GM19025 (cell line): Measurements from ENCODE around the gene NMNAT3.
"Not testable (repeated sequence)": the region's sequence is repeated elsewhere in the genome, so short reads cannot be mapped to it uniquely, and the experiment has no call there.

Experiments
- ATAC-seq: cut with Tn5 transposase; IDR thresholded peaks from one replicate; pipeline ENCODE4 v1.9.1; 2021; ENCODE audit warnings: mild to moderate bottlenecking, low read depth, moderate library complexity; ENCODE audit not compliant: unreplicated experiment

Gene NMNAT3

DNA sequence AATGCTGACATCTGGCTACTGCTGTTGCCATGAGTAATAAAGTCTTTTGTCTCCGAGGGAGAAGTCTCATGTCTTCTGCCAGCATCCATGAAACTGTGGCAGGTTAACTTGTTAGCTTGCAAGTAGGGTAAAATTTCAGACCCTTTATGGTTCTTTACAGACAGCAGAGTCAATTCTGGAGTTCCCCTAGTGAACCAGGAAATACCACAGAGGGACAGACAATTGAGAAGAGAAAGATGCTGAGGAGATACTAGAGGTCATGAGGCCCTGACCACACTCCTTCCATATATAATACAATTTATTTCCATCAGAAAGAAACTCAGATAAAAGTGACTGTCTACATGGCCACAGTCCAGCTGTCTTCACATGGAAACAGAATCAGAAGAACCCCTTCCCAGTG is 38.1 kb downstream of the NMNAT3 start:
- no peak for ATAC-seq

DNA sequence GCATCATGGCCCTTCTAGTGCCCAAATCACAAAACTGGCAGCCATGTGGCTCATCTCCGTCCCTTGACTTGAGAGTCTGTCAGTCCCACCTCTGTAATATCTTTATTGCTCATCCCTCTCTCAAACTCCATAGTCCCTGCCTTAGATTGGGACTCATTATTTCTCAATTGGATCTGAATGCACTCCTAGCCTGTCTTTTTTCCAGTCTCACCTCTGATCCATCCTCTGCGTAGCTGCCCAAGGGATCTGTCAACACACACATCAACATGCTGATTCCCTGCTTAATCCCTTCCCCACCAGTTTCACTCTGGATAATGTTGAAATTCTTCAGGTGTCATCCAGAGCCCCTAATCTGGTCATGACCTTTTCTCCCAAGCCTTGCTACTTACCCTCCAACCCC is 39.3 kb downstream of the NMNAT3 start:
- no peak for ATAC-seq

GRCh38 chr3:139636511-139636910 is 41.3 kb downstream of the NMNAT3 start:
- ATAC-seq: no peak

GRCh38 chr3:139634111-139634635 is 43.6 kb downstream of the NMNAT3 start:
- ATAC-seq: no peak

GRCh38 chr3:139633511-139633910 is 44.3 kb downstream of the NMNAT3 start:
- ATAC-seq: no peak

DNA sequence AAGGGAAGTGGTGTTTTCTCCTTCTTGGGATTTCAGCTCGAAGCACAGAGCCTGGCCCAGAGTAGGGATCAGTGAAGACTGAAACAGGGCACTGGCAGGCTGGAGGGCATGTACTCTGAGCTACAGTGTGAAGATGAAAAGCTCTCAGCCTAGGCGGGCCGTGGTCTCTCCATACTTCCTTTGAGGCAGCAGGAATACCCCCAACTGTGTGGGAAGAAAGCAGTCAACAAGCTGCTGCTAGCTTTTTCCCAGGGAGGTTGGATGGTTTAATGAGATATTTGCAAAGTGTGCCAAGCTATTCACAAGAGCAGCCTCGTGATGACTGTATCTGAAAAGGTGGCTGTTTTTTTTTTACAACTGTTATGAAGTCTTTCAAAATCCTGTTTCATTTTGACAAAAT is 47.2 kb downstream of the NMNAT3 start:
- ATAC-seq: no peak

- ATAC-seq: no peak
Measured at GRCh38 chr3:139629033-139629432, 48.7 kb downstream of the NMNAT3 start.

- no peak for ATAC-seq
Measured at GRCh38 chr3:139627759-139628158, 50.0 kb downstream of the NMNAT3 start.

DNA sequence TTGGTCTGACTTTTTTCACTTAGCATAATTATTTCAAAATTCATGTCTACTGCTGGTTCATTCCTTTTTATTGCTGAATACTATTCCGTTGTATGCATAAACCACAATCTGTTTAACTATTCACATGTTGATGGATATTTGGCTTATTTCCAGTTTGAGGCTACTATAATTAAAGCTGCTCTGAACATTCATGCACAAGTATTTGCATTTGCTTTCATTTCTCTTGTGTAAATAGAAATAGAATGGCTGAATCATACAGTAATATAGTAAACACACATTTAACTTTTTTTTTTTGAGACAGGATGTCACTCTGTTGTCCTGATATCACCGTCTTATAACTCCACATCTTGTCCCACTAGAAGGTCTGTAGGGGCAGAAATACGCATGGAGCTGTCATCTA is 57.3 kb downstream of the NMNAT3 start:
- no peak for ATAC-seq

- no peak for ATAC-seq
Measured at GRCh38 chr3:139619484-139619883, 58.3 kb downstream of the NMNAT3 start.

DNA sequence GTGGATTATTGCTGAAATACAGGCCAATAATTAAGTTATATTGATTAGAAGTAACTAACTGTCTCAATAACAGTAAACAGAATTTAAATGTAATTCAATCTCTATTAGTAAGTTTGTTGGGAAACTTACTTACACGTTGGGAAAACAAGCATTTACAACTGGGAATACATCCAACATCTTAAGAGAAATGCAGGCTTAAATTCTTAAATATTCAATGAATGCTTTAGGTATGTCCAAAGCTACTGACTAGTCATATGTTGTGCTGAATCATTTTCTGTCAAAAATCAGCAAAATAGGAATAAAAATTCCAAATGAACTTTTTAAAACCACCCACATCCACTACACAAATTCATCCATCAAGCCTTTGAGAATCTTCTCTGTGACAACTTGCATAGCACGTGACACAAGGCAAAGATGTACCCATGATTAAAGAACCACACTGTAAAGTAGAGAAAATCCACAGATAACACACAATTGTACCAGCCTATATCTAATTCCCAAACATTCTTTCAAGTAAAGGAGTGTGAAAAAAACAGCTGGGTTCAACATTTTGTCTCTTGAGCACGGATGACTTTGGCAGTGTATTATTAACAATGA is 60.0 kb downstream of the NMNAT3 start:
- ATAC-seq: no peak

GRCh38 chr3:139611528-139611927 is 66.2 kb downstream of the NMNAT3 start:
- no peak for ATAC-seq

GRCh38 chr3:139610886-139611285 is 66.9 kb downstream of the NMNAT3 start:
- ATAC-seq: no peak

DNA sequence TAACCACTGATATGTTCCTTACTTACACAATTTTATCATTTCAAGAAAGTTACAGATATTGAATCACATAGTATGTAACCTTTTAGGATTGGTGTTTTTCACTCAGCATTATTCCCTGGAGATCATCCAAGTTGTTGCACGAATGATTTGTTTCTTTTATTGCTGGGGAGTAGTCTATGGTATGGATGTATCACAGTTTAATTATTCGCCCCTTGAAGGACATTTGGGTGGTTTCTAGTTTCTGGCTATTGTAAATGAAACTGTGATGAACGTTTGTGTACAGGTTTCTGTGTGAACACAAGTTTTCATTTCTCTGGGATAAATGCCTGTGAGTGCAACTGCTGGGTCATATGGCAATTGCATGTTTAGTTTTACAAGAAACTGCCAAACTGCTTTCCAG is 68.8 kb downstream of the NMNAT3 start:
- no peak for ATAC-seq

DNA sequence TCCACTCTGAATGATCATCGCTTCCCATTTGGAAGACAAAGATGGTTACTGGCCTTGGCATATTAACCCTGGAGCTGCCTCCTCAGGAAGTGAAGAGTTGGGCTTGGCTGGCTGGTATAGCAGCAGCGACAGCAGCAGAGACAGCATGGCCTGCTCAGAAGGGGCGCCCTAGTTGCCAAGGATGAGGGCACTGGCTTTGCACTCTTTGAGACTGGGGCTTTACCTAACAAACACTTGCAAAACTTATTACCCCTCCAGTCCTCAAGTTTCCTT is 69.7 kb downstream of the NMNAT3 start:
- no peak for ATAC-seq

GRCh38 chr3:139607257-139608107 is 70.3 kb downstream of the NMNAT3 start:
- no peak for ATAC-seq

DNA sequence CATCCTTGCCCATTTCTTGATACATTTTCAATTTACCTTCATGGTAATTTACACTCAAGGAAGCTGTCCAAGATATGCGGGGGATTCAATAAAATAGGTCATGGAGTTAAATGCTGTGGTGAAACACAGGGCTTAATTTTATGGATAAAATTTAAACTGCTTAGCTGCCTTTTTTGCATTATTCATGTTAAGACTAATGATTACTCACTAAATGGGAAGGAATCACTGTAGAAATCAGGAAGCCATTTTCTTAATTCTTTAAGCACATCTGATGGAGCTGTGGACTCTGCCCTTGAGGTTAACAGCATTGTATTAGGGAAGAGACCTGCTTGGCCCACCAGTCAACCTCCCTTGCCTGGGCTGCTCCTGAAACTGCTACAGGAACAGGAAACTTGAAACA is 75.8 kb downstream of the NMNAT3 start:
- no peak for ATAC-seq

DNA sequence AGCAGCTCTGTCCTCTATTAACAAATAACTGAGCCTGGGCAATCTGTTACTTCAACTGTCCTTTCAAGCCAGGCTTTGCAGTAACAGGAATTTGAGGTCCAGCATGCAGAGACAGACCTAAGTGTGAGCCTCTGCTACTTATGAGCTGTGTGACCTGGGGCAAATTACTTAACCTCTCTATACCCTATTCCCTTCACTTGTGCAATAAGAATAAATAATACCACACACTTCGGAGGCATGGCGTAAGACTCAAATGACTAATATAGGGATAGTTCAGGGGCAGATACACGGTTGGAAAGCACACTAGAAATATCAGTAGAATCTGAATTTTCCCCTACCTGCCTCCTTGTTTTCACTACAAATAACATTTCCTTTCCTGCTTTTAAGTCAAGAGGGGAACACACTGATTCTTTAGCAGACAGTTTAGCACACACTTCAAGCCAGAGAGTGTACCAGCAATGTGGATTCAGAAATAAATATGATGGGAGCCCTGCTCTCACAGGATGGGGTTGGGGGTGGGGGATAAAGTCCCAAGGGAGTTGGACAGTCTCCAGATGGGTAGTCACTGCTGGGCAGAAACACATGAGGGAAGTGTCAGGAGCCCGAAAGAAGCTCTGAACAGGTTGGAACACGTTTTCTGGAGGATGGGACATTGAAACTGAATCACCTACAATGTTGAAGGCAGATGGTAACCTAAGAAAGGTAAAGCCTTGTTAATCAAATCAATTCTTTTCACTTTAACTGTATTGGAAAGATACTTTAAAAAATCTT is 76.4 kb downstream of the NMNAT3 start:
- no peak for ATAC-seq

- no peak for ATAC-seq
Measured at GRCh38 chr3:139597947-139598346, 79.8 kb downstream of the NMNAT3 start.

GRCh38 chr3:139591186-139591585 is 86.6 kb downstream of the NMNAT3 start:
- not testable (repeated sequence) for ATAC-seq

DNA sequence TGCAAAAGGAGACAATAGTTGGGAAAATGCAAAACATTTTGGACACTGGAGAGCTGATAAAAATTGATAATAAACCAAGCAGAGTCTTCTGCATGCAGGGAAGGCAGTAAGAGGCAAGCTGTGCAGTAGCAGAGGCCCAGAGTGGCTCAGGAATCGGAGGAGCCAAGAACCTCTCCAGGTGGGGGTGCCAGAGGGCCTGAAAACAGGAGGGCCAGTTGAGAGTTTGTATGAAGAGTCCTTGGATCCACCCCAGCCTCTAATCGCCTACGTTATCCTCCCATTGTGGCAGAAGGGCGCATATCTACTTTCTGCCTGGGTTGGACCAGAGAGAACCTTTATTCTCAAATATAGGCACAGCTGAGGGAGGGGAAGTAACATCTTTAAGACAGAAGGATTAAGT is 89.3 kb downstream of the NMNAT3 start:
- ATAC-seq: no peak
